Ishikawa (cell line): ENCODE data around the gene SPOP.

Experiments used
- CEBPB ChIP-seq: IDR thresholded peaks from 2 replicates; pipeline ENCODE4 v1.6.1; 2012
- CREB1 ChIP-seq: IDR thresholded peaks from 2 replicates; pipeline ENCODE4 v1.6.1; 2012; ENCODE audit warnings: low read depth
- EGR1 ChIP-seq: IDR thresholded peaks from 2 replicates; pipeline ENCODE4 v1.6.1; 2012
- EP300 ChIP-seq: IDR thresholded peaks from 2 replicates; pipeline ENCODE4 v1.6.1; 2012; ENCODE audit warnings: borderline replicate concordance
- FOXM1 ChIP-seq: IDR thresholded peaks from 2 replicates; pipeline ENCODE4 v1.6.1; 2012; ENCODE audit warnings: low read depth, borderline replicate concordance
- NFIC ChIP-seq: IDR thresholded peaks from 2 replicates; pipeline ENCODE4 v1.6.1; 2012
- RAD21 ChIP-seq: IDR thresholded peaks from 2 replicates; pipeline ENCODE4 v1.6.1; 2012; ENCODE audit warnings: low read depth
- TAF1 ChIP-seq: IDR thresholded peaks from 2 replicates; pipeline ENCODE4 v1.6.1; 2012; ENCODE audit warnings: low read depth, mild to moderate bottlenecking
- TCF12 ChIP-seq: IDR thresholded peaks from 2 replicates; pipeline ENCODE4 v1.6.1; 2012; ENCODE audit warnings: low read depth
- TEAD4 ChIP-seq: IDR thresholded peaks from 2 replicates; pipeline ENCODE4 v1.6.1; 2012
- USF1 ChIP-seq: IDR thresholded peaks from 2 replicates; pipeline ENCODE4 v1.6.1; 2012
- YY1 ChIP-seq: IDR thresholded peaks from 2 replicates; pipeline ENCODE4 v1.6.1; 2012; ENCODE audit warnings: low read depth
- ZBTB7A ChIP-seq: IDR thresholded peaks from 2 replicates; pipeline ENCODE4 v1.6.1; 2012; ENCODE audit warnings: low read depth
- TF ChIP-seq, protein P1 (sequence below): IDR thresholded peaks from 2 replicates; pipeline ENCODE4 v1.6.1; 2012; ENCODE audit warnings: low read depth, mild to moderate bottlenecking
- TF ChIP-seq, protein P2 (sequence below): IDR thresholded peaks from 2 replicates; pipeline ENCODE4 v1.6.1; 2012

Gene SPOP

DNA sequence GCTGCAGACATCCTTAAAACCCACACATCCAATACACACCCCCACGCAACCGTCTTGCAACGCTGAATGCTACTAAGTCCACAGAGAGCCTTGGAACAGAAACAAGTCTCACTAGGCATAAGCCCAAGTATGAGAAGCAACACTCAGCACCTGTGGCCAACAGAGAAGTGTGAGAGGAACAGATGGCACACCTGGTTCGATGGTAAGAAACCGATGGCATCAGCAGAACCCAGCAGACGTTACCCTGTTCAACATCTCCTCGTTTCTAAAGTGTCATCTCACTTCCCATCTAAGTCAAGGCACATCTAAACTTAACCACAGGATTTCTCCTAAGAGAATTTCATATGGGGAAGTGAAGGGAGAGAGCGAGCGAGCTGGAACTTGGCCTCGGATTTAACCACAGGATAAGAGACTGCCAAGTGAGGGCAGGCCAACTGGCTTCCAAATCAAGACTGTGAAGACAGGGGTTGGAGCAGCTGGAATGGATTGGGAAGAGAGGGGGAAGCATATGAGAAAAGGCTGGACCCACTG, 61.2 kb downstream of the SPOP start:
- TF ChIP-seq NFIC (no peak), CREB1 (no peak)

GRCh38 chr17:49616086-49616485, 61.8 kb downstream of the SPOP start:
- TF ChIP-seq, protein P1, sequence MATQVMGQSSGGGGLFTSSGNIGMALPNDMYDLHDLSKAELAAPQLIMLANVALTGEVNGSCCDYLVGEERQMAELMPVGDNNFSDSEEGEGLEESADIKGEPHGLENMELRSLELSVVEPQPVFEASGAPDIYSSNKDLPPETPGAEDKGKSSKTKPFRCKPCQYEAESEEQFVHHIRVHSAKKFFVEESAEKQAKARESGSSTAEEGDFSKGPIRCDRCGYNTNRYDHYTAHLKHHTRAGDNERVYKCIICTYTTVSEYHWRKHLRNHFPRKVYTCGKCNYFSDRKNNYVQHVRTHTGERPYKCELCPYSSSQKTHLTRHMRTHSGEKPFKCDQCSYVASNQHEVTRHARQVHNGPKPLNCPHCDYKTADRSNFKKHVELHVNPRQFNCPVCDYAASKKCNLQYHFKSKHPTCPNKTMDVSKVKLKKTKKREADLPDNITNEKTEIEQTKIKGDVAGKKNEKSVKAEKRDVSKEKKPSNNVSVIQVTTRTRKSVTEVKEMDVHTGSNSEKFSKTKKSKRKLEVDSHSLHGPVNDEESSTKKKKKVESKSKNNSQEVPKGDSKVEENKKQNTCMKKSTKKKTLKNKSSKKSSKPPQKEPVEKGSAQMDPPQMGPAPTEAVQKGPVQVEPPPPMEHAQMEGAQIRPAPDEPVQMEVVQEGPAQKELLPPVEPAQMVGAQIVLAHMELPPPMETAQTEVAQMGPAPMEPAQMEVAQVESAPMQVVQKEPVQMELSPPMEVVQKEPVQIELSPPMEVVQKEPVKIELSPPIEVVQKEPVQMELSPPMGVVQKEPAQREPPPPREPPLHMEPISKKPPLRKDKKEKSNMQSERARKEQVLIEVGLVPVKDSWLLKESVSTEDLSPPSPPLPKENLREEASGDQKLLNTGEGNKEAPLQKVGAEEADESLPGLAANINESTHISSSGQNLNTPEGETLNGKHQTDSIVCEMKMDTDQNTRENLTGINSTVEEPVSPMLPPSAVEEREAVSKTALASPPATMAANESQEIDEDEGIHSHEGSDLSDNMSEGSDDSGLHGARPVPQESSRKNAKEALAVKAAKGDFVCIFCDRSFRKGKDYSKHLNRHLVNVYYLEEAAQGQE = no peak
- TF ChIP-seq, protein P2, sequence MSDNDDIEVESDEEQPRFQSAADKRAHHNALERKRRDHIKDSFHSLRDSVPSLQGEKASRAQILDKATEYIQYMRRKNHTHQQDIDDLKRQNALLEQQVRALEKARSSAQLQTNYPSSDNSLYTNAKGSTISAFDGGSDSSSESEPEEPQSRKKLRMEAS = no peak
- TF ChIP-seq ZBTB7A = no peak
- TF ChIP-seq TAF1 = no peak
- TF ChIP-seq CREB1 = no peak
- TF ChIP-seq TEAD4 = no peak
- TF ChIP-seq USF1 = no peak
- TF ChIP-seq RAD21 = no peak
- no peak for TF ChIP-seq EP300
- TF ChIP-seq NFIC = no peak
- TF ChIP-seq TCF12 = no peak
- TF ChIP-seq CEBPB = no peak
- no peak for TF ChIP-seq YY1

- no peak for TF ChIP-seq YY1
- TF ChIP-seq, protein P2 = no peak
These were observed 64.6 kb downstream of the SPOP start for GRCh38 chr17:49613182-49613800.

- TF ChIP-seq ZBTB7A = no peak
- no peak for TF ChIP-seq YY1
- no peak for TF ChIP-seq CREB1
- no peak for TF ChIP-seq FOXM1
- TF ChIP-seq NFIC = no peak
- TF ChIP-seq TAF1 = no peak
- no peak for TF ChIP-seq CEBPB
- no peak for TF ChIP-seq RAD21
- TF ChIP-seq, protein P1 = no peak
- TF ChIP-seq EP300 = no peak
- TF ChIP-seq EGR1 = no peak
- TF ChIP-seq USF1 = no peak
- TF ChIP-seq, protein P2 = no peak
These were observed 65.2 kb downstream of the SPOP start for GRCh38 chr17:49612726-49613125.

DNA sequence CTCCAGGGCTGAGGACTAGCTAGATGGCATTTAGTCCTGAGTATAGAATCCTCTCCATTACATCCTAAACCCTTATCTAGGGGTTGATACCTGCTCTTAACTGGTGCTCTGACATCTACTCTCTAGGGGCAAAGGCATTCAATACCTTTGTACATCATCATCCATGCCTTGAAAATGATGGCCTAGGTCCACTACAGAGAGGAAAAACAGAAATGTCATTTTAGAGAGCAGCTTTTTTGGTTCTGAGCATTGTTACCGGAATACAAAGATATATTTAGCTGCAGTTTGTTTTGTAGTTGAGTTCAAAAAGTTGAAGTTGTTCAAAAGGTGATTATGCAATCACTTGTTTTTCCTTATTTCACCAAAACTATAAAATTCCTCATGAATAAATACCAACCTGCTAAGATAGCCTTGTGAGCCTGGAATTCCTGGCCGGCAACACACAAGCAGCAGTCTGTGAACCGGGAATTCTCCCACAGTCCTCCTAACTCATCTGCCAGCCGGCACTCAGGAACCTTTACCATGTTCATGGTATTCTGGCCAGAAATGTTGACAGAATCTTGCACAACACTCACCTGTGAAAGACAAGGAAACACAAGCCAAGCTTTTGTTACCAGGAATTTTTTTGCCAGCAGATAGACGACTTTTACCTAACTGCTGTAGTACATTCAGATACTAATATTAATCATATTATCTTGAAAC, 66.9 kb downstream of the SPOP start:
- TF ChIP-seq TAF1 = no peak
- TF ChIP-seq, protein P2 = no peak
- TF ChIP-seq TEAD4 = no peak
- no peak for TF ChIP-seq USF1
- TF ChIP-seq CREB1 = no peak
- TF ChIP-seq EGR1 = no peak
- TF ChIP-seq TCF12 = no peak
- TF ChIP-seq RAD21 = no peak
- no peak for TF ChIP-seq YY1
- no peak for TF ChIP-seq ZBTB7A
- no peak for TF ChIP-seq NFIC
- no peak for TF ChIP-seq CEBPB
- no peak for TF ChIP-seq EP300
- TF ChIP-seq FOXM1 = no peak
- TF ChIP-seq, protein P1 = no peak
